ENCODE measurements around the gene AMN1.
"Not testable (repeated sequence)": the region's sequence is repeated elsewhere in the genome, so short reads cannot be mapped to it uniquely, and the experiment has no call there.

AMN1 gene

DNA sequence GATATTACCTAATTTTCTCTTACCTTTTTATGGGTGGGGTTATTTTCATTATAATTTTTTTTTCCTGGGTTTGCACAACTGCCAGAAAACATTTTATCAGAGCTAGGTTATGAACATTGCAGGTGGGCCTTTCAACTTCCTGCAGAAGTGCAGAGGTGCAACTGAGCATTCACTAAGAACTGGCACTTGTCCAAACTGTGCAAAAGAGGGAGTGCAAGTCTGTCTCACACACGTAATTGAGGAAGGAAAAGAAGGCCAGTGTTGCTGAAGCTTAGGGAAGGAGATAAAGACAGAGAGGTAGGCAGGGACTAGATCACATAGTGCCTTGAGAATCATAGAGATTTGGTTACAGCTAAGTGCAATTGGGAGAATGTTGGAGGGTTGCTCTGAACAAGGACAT lies 14.1 kb upstream of the AMN1 start:
- DNase-seq (ENCODE audit: low spot score), result no peak

DNA sequence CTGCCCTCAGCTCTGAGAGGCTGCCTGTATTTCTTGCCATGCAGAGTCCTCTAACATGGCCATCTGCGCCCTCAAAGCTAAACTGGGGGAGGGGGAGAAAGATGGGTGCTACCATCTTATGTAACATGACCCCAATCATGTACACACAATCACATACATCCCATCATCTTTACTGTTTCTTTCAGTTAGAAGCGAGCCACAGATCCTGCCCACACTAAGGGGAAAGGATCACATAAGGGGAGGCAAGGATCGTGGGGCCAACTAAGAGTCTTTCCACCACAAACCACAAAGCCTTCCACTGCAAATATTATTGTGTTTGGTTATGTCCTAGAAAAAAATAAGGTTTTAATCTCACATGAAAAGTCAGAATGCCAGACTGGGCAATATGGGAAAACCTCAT lies 11.8 kb upstream of the AMN1 start:
- DNase-seq (ENCODE audit: low spot score), result no peak
- TF ChIP-seq CTCF (IDR thresholded peaks at IDR 0.05; ENCODE audit: extremely low read depth, missing control alignments), result no peak

More for the DNA sequence above, 14.1 kb upstream of the AMN1 start:
- TF ChIP-seq CTCF (IDR thresholded peaks at IDR 0.05; ENCODE audit: extremely low read depth, missing control alignments), result no peak

DNA sequence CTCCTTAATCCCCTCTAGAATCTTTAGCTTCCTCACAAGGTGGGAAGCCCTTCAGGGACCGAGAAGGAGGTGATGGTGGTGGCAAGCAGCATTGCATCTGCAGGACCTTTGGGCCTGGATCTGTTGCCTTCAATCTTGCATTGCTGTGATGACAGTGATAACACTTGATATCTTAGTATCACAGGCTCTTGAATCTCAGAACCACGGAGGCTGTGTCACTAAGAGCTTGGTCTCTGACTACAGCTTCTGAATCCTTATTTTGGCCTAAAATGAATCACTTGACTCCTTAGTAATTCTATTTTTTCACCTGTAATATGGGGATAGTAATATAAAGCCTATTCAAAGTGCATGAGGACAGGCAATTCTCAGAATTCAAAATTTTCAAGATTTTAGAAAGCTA lies 8.9 kb upstream of the AMN1 start:
- no peak for DNase-seq (ENCODE audit: low spot score)
- TF ChIP-seq CTCF (IDR thresholded peaks at IDR 0.05; ENCODE audit: extremely low read depth, missing control alignments), result no peak

GRCh38 chr12:31737345-31737744 lies 8.5 kb upstream of the AMN1 start:
- no peak for TF ChIP-seq CTCF (IDR thresholded peaks at IDR 0.05; ENCODE audit: extremely low read depth, missing control alignments)
- DNase-seq (ENCODE audit: low spot score), result no peak

DNA sequence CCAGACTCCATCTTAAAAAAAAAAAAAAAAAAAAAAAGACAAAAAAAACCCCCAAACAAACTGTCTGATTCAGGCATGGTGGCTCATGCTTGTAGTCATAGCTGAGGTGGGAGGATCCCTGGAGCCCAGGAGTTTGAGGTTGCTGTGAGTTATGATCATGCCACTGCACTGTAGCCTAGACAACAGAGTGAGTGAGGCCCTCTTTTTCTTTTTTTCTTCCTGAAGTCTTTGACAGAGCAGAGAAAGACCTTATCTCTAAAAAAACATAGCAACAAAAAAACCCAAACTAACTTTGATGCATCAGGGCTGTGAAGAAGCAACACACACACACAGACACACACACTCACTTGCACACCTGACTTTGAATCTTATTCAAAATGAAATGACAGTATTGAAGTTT lies 7.7 kb upstream of the AMN1 start:
- no peak for DNase-seq (ENCODE audit: low spot score)
- no peak for TF ChIP-seq CTCF (IDR thresholded peaks at IDR 0.05; ENCODE audit: extremely low read depth, missing control alignments)

DNA sequence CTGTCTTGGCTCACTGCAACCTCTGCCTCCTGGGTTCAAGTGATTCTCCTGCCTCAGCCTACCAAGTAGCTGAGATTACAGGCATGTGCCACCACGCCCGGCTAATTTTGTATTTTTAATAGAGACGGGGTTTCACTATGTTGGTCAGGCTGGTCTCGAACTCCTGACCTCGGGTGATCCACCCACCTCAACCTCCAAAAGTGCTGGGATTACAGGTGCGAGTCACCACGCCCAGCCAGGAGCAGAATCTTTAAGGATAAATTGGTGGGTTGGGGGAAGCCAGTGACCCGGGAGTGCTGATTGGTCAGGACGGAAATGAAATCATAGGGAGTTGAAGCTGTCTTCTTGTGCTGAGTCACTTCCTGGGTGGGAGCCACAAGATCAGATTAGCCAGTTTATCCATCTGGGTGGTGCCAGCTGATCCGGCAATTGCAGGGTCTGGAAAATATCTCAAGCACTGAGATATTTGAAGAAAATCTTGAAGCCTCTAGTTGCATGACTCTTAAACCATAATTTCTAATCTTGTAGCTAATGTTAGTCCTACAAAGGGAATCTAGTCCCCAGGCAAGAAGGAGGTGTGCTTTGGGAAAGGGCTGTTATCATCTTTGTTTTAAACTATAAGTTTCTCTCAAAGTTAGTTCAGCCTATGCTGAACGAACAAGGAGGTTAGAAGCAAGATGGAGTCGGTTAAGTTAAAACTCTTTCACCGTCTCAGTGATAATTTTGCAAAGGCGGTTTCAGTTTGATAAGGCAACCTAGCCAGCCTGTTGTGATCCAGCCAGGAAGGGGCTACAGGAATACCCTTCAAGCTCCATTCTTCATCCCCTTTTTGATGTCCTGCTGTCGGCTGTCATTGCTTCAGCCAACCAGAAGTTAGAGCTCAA lies 5.0 kb upstream of the AMN1 start:
- DNase-seq (ENCODE audit: low spot score), result not testable (repeated sequence)

GRCh38 chr12:31732926-31733548 lies 4.2 kb upstream of the AMN1 start:
- DNase-seq (ENCODE audit: low spot score), result no peak
- TF ChIP-seq CTCF (IDR thresholded peaks at IDR 0.05; ENCODE audit: extremely low read depth, missing control alignments), result no peak

GRCh38 chr12:31731203-31731602 lies 2.4 kb upstream of the AMN1 start:
- DNase-seq (ENCODE audit: low spot score), result not testable (repeated sequence)

Measured in GM20000 (cell line).